Stimulated activated CD4-positive, alpha-beta T cell treated with anti-CD3 and anti-CD28 coated beads, Interleukin-2, amount 100 ng/mL, for 4 hours (primary cell): ENCODE measurements around the gene GDPD3.
A peak's percentile ranks its signal among the peaks of the same experiment; 100 is the strongest.

Experiments used
- DNase-seq: peaks from one replicate; pipeline ENCODE4 v3.0.0-alpha.2; 2020; ENCODE audit warnings: low read depth

Gene GDPD3

GRCh38 chr16:30078744-30079143 is 34.6 kb downstream of the GDPD3 start:
- no peak for DNase-seq

GRCh38 chr16:30077656-30078055 is 35.7 kb downstream of the GDPD3 start:
- no peak for DNase-seq

- no peak for DNase-seq
Measured at GRCh38 chr16:30076276-30076791, 37.0 kb downstream of the GDPD3 start.

GRCh38 chr16:30075503-30076275 is 37.6 kb downstream of the GDPD3 start, which contains the start of gene PPP4C:
TSS of gene PPP4C (plus strand) at chr16:30075994. CDS start at chr16:30076378, 384 bp downstream.
- peak; percentile 81 for DNase-seq

GRCh38 chr16:30070490-30070889 is 42.8 kb downstream of the GDPD3 start:
- DNase-seq = no peak

GRCh38 chr16:30069611-30070462 is 43.5 kb downstream of the GDPD3 start:
- DNase-seq = no peak

GRCh38 chr16:30068750-30069610 is 44.4 kb downstream of the GDPD3 start:
- DNase-seq = peak; percentile 54

GRCh38 chr16:30068333-30068732 is 45.0 kb downstream of the GDPD3 start:
- DNase-seq = no peak

GRCh38 chr16:30067584-30067916 is 45.8 kb downstream of the GDPD3 start:
- no peak for DNase-seq

- DNase-seq = no peak
Measured at GRCh38 chr16:30066761-30067583, 46.4 kb downstream of the GDPD3 start.

GRCh38 chr16:30065943-30066760 is 47.2 kb downstream of the GDPD3 start:
- DNase-seq = no peak

- DNase-seq = peak; percentile 94
Measured at GRCh38 chr16:30065102-30065942, 48.0 kb downstream of the GDPD3 start, which contains the start of gene ALDOA. TSS of gene ALDOA (plus strand) at chr16:30065760. CDS start at chr16:30066898, 1,138 bp downstream.

- DNase-seq = no peak
Measured at GRCh38 chr16:30064729-30065101, 48.6 kb downstream of the GDPD3 start.

GRCh38 chr16:30063893-30064728 is 49.2 kb downstream of the GDPD3 start:
- peak; percentile 60 for DNase-seq

GRCh38 chr16:30063278-30063892 is 50.0 kb downstream of the GDPD3 start:
- DNase-seq = no peak

GRCh38 chr16:30060836-30061554 is 52.3 kb downstream of the GDPD3 start:
- no peak for DNase-seq

- no peak for DNase-seq
Measured at GRCh38 chr16:30060346-30060745, 53.0 kb downstream of the GDPD3 start.
